GM12874 (cell line): ENCODE measurements around the gene FRAS1.
A peak's percentile ranks its signal among the peaks of the same experiment; 100 is the strongest.

Experiments used
- CTCF ChIP-seq: IDR thresholded peaks from 2 replicates; pipeline ENCODE4 v1.5.1; 2011; ENCODE audit warnings: low read depth, mild to moderate bottlenecking, control low read depth, low read length, moderate library complexity; ENCODE audit not compliant: insufficient read depth

Gene FRAS1, protein sequence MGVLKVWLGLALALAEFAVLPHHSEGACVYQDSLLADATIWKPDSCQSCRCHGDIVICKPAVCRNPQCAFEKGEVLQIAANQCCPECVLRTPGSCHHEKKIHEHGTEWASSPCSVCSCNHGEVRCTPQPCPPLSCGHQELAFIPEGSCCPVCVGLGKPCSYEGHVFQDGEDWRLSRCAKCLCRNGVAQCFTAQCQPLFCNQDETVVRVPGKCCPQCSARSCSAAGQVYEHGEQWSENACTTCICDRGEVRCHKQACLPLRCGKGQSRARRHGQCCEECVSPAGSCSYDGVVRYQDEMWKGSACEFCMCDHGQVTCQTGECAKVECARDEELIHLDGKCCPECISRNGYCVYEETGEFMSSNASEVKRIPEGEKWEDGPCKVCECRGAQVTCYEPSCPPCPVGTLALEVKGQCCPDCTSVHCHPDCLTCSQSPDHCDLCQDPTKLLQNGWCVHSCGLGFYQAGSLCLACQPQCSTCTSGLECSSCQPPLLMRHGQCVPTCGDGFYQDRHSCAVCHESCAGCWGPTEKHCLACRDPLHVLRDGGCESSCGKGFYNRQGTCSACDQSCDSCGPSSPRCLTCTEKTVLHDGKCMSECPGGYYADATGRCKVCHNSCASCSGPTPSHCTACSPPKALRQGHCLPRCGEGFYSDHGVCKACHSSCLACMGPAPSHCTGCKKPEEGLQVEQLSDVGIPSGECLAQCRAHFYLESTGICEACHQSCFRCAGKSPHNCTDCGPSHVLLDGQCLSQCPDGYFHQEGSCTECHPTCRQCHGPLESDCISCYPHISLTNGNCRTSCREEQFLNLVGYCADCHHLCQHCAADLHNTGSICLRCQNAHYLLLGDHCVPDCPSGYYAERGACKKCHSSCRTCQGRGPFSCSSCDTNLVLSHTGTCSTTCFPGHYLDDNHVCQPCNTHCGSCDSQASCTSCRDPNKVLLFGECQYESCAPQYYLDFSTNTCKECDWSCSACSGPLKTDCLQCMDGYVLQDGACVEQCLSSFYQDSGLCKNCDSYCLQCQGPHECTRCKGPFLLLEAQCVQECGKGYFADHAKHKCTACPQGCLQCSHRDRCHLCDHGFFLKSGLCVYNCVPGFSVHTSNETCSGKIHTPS (N-terminal part only)

DNA sequence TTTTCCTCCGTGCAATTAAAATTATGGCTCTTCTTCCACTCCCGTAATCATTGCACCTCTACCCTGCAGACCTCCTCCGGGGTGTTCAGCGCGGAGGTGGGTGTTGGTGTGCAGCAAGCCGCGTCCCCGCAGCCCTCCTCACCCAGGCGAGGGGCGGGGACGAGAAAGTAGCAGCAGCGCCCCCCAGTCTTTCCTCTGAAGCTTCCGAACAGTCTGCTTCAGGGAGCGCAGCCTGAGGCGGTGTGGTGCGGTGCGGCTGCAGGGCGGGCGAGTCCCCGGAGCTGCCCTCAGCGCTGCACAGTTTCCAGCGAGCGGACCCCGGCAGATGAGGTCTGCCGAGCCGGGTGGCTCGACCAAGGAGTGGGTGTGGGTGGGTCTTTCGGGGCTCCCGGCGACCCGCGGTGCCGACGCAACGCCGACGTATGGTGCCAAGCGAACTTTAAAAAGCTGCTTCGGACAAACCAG, at the start of gene FRAS1:
Gene FRAS1, plus strand, starts transcription at position 189 of the 465 bp plus-strand sequence. CDS start 687 bp downstream, outside the sequence.
- TF ChIP-seq CTCF, result 0 out of 2 replicates have a peak, but pooled peaks have one; percentile 10

- TF ChIP-seq CTCF, result no peak
Measured at GRCh38 chr4:78014889-78015886, 41.9 kb upstream of the FRAS1 start.

DNA sequence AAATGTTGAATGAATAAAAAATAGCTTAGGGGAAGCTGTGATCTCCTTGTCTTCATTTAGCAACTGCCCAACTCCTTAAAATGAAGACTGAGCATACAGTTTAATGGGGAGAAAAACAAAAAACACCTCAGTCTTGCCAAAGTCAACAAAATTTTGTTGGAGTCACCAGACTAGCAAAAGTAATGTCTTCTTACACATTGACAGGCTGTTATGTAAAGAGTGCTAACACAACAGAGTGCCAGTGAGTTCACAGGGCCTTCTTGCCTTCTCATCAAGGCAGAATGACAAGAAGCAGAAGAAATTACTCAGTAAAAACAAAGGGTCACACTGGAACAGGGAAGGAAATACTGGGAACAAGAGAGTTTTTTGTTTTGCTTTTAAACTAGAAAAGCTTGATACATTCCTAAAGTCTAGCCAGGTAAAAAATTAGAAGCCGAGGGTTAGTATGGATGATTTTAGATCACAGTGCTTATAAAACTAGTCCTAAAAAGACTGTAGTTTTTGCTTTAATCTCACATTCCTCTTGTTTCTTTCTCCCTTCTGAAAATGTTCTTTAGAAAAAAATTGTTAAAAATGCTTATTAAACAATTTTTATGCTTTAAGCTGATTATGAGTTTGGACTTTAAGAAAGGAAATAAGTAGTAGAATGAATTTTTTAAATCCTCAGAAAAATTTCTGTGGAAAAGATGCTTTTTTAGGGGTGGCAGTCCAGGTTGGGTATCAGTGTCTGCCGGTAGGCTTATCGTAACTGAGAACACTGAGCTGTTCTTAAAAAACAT, 38.7 kb upstream of the FRAS1 start:
- no peak for TF ChIP-seq CTCF

DNA sequence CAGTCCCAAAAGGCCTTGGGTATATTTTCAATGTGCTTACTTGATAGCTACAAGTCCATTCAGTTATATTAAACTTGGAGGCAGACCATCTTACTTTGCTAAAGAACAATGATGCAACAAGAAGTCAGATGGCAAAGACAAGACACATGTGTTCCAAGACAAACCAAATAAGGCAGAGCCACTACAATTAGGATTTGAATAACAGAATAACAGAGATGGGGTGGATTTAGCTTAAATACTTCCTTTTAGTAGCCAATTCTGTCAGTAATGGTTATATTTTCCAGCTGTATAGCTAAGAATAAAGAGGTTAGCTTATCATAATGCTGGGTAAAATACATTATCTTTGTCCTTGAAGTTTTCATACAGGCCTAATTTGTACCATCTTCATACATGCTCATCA, 37.7 kb upstream of the FRAS1 start:
- TF ChIP-seq CTCF, result no peak

- no peak for TF ChIP-seq CTCF
Measured at GRCh38 chr4:78020677-78021076, 36.4 kb upstream of the FRAS1 start.

DNA sequence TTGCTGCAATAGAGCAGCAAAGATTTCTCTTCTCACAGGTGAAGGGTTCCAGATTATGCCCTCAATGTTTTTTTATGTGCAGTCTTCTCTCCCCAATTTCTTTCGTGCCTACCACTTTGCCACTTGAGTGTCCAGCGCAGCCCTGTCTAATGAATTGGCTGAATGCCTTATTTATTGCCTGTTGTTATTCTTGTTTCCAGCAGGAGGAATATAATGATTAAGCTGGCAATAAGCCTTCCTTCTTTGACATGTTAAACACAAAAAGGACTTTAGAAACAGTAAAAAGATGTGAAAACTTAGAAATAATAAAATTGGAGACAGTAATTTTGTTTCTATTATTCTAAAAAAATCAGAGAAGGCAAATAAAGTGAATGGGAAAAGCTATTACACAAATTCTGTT, 34.6 kb upstream of the FRAS1 start:
- TF ChIP-seq CTCF, result no peak
